GM12891 (cell line): ENCODE measurements around the gene LRRC17.
"Not testable (repeated sequence)": the region's sequence is repeated elsewhere in the genome, so short reads cannot be mapped to it uniquely, and the experiment has no call there.

Source experiments
- DNase-seq: peaks from one replicate; pipeline ENCODE4 v3.0.0; 2011; ENCODE audit warnings: low spot score; ENCODE audit not compliant: insufficient read length
- FAIRE-seq: peaks from 2 replicates; lab custom pipeline; 2011; peaks lifted over from hg19 to GRCh38; lab: Jason Lieb, UNC
- PAX5 ChIP-seq: IDR thresholded peaks from 2 replicates; pipeline ENCODE4 v1.6.1; 2011; ENCODE audit warnings: low read length, moderate library complexity, mild to moderate bottlenecking; ENCODE audit not compliant: insufficient read depth, severe bottlenecking
- POLR2A ChIP-seq: IDR thresholded peaks from 2 replicates; pipeline ENCODE4 v1.6.1; 2011; ENCODE audit warnings: low read depth, low read length, control low read depth
- POLR2AphosphoS5 ChIP-seq: IDR thresholded peaks from 2 replicates; pipeline ENCODE4 v1.6.1; 2011; ENCODE audit warnings: low read depth, low read length, control low read depth
- POU2F2 ChIP-seq: IDR thresholded peaks from 2 replicates; pipeline ENCODE4 v1.6.1; 2011; ENCODE audit warnings: low read depth, mild to moderate bottlenecking, control low read depth, low read length, moderate library complexity
- SPI1 ChIP-seq: IDR thresholded peaks from 2 replicates; pipeline ENCODE4 v1.6.1; 2011; ENCODE audit warnings: low read depth, low read length, control low read depth
- TAF1 ChIP-seq: IDR thresholded peaks from 2 replicates; pipeline ENCODE4 v1.6.1; 2011; ENCODE audit warnings: low read depth, low read length, control low read depth

Gene LRRC17

DNA sequence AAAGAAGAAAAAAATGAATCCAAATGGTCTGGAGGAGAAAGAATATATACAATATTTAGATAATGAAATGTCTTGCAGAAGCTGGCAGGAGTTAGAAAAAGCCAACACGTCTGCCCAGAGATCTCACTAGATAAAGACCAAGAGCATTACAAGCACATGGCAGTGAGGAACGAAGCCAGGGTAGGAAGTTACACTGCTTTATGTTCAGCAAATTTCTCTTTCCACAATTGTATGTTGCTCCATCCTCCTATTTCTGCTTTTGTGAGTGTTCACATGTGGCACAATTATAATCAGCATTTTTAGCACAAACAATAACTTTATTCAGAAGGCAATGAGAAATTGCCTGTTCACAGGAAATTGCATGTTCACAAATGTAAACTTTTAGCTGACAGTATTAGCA is 53.7 kb downstream of the LRRC17 start:
- TF ChIP-seq POU2F2 (no peak), SPI1 (no peak), PAX5 (no peak), POLR2AphosphoS5 (no peak), POLR2A (no peak), TAF1 (no peak)
- DNase-seq (no peak), FAIRE-seq (no peak)

DNA sequence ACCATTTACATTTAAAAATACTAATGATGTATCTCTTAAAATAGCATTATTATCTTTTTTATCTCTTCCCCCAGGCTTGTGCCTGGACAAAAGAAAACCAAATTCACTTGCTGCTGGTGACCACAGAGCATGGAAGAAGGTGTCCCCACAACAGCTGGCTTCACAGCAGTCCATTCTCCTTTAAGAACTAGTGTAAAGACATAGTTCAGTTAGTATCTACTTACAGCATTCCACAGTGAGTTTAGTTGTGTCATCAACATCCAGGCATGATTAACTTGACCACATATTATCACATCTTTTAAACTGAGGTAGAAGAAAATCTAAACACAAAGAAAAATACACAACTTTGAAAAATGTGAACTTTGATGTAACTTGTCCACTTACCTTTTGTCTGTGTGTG is 55.0 kb downstream of the LRRC17 start:
- no peak for TF ChIP-seq POLR2AphosphoS5
- TF ChIP-seq PAX5, result no peak
- TF ChIP-seq POLR2A, result no peak
- no peak for TF ChIP-seq SPI1
- TF ChIP-seq TAF1, result no peak
- TF ChIP-seq POU2F2, result no peak
- no peak for FAIRE-seq
- no peak for DNase-seq

- no peak for TF ChIP-seq SPI1
- TF ChIP-seq POLR2A, result no peak
- no peak for TF ChIP-seq PAX5
- TF ChIP-seq POLR2AphosphoS5, result no peak
- TF ChIP-seq TAF1, result no peak
- no peak for TF ChIP-seq POU2F2
- no peak for FAIRE-seq
- no peak for DNase-seq
These were observed 60.4 kb downstream of the LRRC17 start for GRCh38 chr7:102973096-102973802.

DNA sequence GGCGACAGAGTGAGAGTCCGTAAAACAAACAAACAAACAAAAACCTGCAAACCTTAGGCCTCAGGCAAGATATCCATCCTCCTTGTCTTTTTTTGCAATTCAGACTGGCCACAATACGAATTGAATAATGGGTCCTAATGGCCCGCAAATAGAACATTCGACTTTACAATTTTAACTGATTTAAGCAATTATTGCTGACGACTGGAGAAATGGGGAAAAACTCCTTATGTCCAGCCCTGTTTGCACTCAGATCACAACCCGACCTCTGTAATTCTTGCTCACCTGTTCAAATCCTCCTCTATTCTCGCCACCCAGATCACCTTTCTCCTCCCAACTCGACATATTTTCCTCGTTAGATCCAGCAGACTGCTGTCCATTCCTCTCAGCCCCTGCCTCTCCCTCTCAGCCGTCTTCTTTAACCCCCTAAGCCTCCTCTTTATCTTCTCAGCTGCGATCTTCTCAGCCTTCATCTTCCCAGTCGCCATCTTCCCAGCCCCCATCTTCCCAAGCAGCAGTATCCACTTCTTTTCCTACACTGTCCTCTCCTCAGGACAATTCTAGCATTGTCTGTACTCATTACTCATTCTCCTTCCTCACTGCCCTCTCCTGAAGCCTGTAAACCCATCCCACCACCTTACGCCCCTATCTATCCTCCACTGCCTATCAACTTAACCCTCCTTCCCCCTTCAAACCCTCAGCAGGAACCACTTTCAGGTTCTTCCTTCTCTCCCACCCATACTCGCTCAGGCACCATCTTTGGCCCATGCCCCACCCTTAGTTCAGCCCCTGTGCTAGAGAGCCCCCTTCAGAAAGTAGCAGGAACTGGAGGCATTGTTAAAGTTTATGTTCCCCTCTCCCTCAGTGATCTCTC is 61.8 kb downstream of the LRRC17 start:
- no peak for TF ChIP-seq POU2F2
- no peak for TF ChIP-seq TAF1
- no peak for DNase-seq
- FAIRE-seq, result no peak

DNA sequence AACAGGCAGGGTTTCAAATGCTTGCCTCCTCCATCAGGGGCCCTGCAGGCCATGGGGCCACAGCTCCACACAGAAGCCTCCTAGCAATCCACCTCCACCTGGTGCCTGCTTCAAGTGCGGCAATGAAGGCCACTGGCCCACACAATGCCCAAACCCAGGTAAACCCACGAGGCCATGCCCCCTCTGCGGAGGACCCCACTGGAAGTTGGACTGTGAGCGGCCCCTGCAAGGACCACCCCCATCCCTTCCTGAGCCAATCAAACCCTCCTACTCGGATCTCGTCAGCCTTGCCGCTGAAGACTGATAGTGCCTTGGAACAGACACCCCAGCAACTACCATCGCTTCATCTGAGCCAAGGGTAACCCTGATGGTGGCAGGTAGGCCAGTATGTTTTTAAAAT is 63.1 kb downstream of the LRRC17 start:
- TF ChIP-seq PAX5, result no peak
- TF ChIP-seq TAF1, result no peak
- no peak for TF ChIP-seq SPI1
- TF ChIP-seq POLR2AphosphoS5, result no peak
- no peak for TF ChIP-seq POLR2A
- TF ChIP-seq POU2F2, result no peak

GRCh38 chr7:102976493-102976892 is 63.7 kb downstream of the LRRC17 start:
- no peak for TF ChIP-seq POU2F2
- no peak for TF ChIP-seq SPI1
- no peak for TF ChIP-seq POLR2AphosphoS5
- no peak for TF ChIP-seq POLR2A
- TF ChIP-seq PAX5, result no peak
- TF ChIP-seq TAF1, result no peak
- no peak for FAIRE-seq

More for the DNA sequence above, 63.1 kb downstream of the LRRC17 start:
- DNase-seq (no peak), FAIRE-seq (no peak)

GRCh38 chr7:102977586-102977985 is 64.8 kb downstream of the LRRC17 start:
- FAIRE-seq, DNase-seq: not testable (repeated sequence)

More at GRCh38 chr7:102976493-102976892, 63.7 kb downstream of the LRRC17 start:
- DNase-seq, result no peak

- no peak for DNase-seq
- FAIRE-seq, result no peak
- TF ChIP-seq POU2F2, result no peak
- TF ChIP-seq PAX5, result no peak
- no peak for TF ChIP-seq POLR2A
- TF ChIP-seq TAF1, result no peak
- no peak for TF ChIP-seq SPI1
- TF ChIP-seq POLR2AphosphoS5, result no peak
These were observed 65.5 kb downstream of the LRRC17 start for GRCh38 chr7:102978284-102978683.

DNA sequence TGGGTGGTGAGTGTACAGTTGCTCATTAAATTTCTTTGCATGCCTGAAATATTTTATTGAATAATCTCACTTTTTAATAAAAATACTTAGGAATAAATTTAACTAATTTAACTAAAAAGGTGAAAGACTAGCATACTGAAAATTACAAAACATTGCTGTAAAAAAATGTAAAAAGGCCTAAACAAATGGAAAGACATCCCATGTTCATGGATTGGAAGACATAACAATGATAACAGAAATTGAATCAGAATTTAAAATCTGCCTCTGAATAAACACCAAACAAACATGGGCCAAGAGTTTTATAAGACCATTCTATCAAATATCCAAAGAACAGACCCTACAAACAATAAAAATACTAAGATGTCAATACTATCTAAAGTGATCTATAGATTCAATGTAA is 66.9 kb downstream of the LRRC17 start:
- DNase-seq (no peak), FAIRE-seq (no peak)
- no peak for TF ChIP-seq SPI1
- no peak for TF ChIP-seq POU2F2
- TF ChIP-seq POLR2A, result no peak
- TF ChIP-seq PAX5, result no peak
- no peak for TF ChIP-seq POLR2AphosphoS5
- no peak for TF ChIP-seq TAF1

GRCh38 chr7:102981451-102981850 is 68.7 kb downstream of the LRRC17 start:
- TF ChIP-seq POLR2AphosphoS5, result no peak
- no peak for TF ChIP-seq TAF1
- no peak for TF ChIP-seq POLR2A
- no peak for TF ChIP-seq POU2F2
- FAIRE-seq (no peak), DNase-seq (no peak)

GRCh38 chr7:102982235-102982634 is 69.4 kb downstream of the LRRC17 start:
- FAIRE-seq, result no peak
- no peak for DNase-seq
- no peak for TF ChIP-seq PAX5
- no peak for TF ChIP-seq POU2F2
